Keratinocyte (primary cell): Measurements from ENCODE around the gene INPP5A. TPM values are rescaled to one million over a fixed set of nuclear protein-coding genes. Genes with fewer than 3 reads are reported as not detected.

Source experiments
- DNase-seq: peaks from one replicate; pipeline ENCODE4 v3.0.0-alpha.2; 2011; ENCODE audit warnings: low read depth, missing footprints, low spot score
- FAIRE-seq: peaks from 2 replicates; lab custom pipeline; 2011; peaks lifted over from hg19 to GRCh38; lab: Jason Lieb, UNC
- H2AFZ ChIP-seq: 2 replicates; pipeline ENCODE4 v1.6.0; 2012; ENCODE audit warnings: low read length, control low read depth, inconsistent platforms; ENCODE audit not compliant: control insufficient read depth
- H3K27ac ChIP-seq: 2 replicates; pipeline ENCODE4 v1.5.1; 2011; ENCODE audit warnings: low read length; ENCODE audit not compliant: control insufficient read depth, insufficient read depth
- H3K27me3 ChIP-seq: 3 replicates; pipeline ENCODE4 v1.6.0; 2011; ENCODE audit warnings: low read length; ENCODE audit not compliant: control insufficient read depth, insufficient read depth; ENCODE audit errors: extremely low read depth
- H3K36me3 ChIP-seq, 2 experiments: 2 replicates in 1 of 2; 3 replicates in 1 of 2; pipeline ENCODE4 v1.5.1; 2011; ENCODE audit warnings: low read length in 2 of 2, mild to moderate bottlenecking in 1 of 2; ENCODE audit not compliant: control insufficient read depth in 2 of 2, insufficient read depth in 2 of 2; ENCODE audit errors: extremely low read depth in 1 of 2
- H3K4me1 ChIP-seq: 3 replicates; pipeline ENCODE4 v1.5.1; 2011; ENCODE audit warnings: low read length; ENCODE audit not compliant: control insufficient read depth, insufficient read depth; ENCODE audit errors: extremely low read depth
- H3K4me2 ChIP-seq: 3 replicates; pipeline ENCODE4 v1.6.0; 2011; ENCODE audit warnings: low read depth, low read length; ENCODE audit not compliant: control insufficient read depth, insufficient read depth; ENCODE audit errors: extremely low read depth
- H3K4me3 ChIP-seq, 3 experiments: fragments of 200-600 bp in 1 of 3; sonication (generic) in 1 of 3; 2 replicates in 2 of 3; 3 replicates in 1 of 3; pipeline ENCODE4 v1.5.1; 2011 to 2016; ENCODE audit warnings: low read length in 3 of 3, mild to moderate bottlenecking in 3 of 3, control low read depth in 2 of 3, inconsistent platforms in 1 of 3, low read depth in 1 of 3, mixed read lengths in 1 of 3, mixed run types in 1 of 3, moderate library complexity in 1 of 3; ENCODE audit not compliant: control insufficient read depth in 2 of 3, insufficient read depth in 2 of 3; ENCODE audit errors: extremely low read depth in 1 of 3
- H3K79me2 ChIP-seq: 2 replicates; pipeline ENCODE4 v1.6.0; 2012; ENCODE audit warnings: low read length; ENCODE audit not compliant: control insufficient read depth, insufficient read depth
- H3K9ac ChIP-seq: 3 replicates; pipeline ENCODE4 v1.6.0; 2011; ENCODE audit warnings: low read length; ENCODE audit not compliant: control insufficient read depth, insufficient read depth; ENCODE audit errors: extremely low read depth
- H3K9me1 ChIP-seq: 3 replicates; pipeline ENCODE4 v1.6.0; 2011; ENCODE audit warnings: low read length; ENCODE audit not compliant: control insufficient read depth, insufficient read depth; ENCODE audit errors: extremely low read depth
- H3K9me3 ChIP-seq: 2 replicates; pipeline ENCODE4 v1.5.1; 2012; ENCODE audit warnings: low read depth, low read length; ENCODE audit not compliant: control insufficient read depth
- H4K20me1 ChIP-seq: 3 replicates; pipeline ENCODE4 v1.6.0; 2011; ENCODE audit warnings: low read length; ENCODE audit not compliant: control insufficient read depth, insufficient read depth; ENCODE audit errors: extremely low read depth
- CTCF ChIP-seq, 3 experiments: IDR thresholded peaks in 1 of 3; conservative IDR thresholded peaks in 1 of 3; optimal IDR thresholded peaks in 1 of 3; 2 replicates in 2 of 3; 3 replicates in 1 of 3; pipeline versions ENCODE3 to v1.5.1; 2011; ENCODE audit warnings: low read length in 3 of 3, mild to moderate bottlenecking in 3 of 3, moderate library complexity in 2 of 3, control low read depth in 1 of 3, inconsistent platforms in 1 of 3; ENCODE audit not compliant: insufficient read depth in 2 of 3; ENCODE audit errors: extremely low read depth in 1 of 3
- EZH2 ChIP-seq: IDR thresholded peaks from one replicate; pipeline ENCODE4 v1.6.1; 2012; ENCODE audit warnings: inconsistent platforms, mild to moderate bottlenecking, low read length, moderate library complexity
- dilution Hi-C: fragments of 300-500 bp; cut with MboI; formaldehyde crosslinking; loops from one replicate; pipeline ENCODE4 v1.7.0; 2020; ENCODE audit warnings: low sequenced_read_pairs; ENCODE audit not compliant: extremely low pct_ligation_motif_present
- polyA plus RNA-seq, 5 experiments: library from polyadenylated mRNA; depleted of rRNA in 3 of 5; stranded (reverse) in 3 of 5; stranded (forward) in 1 of 5; unstranded in 1 of 5; fragments of >200 nt; gene quantifications; 1 replicate in 1 of 5; 2 replicates in 3 of 5; 3 replicates in 1 of 5; pipeline versions ENCODE4 v1.2.1 to v1.2.3, GENCODE V29; 2011 to 2012; ENCODE audit warnings: missing spikeins in 2 of 5, low read depth in 1 of 5, low replicate concordance in 1 of 5

Gene INPP5A
- polyA plus RNA-seq, 1 donor (not counting 4 experiments of a cell fraction or from before 2014, with no cell fraction given) = 11.2 TPM

- Histone ChIP-seq H3K4me1 (no peaks in the 10 kb centered on the region), H3K9me1 (no peaks in the 10 kb centered on the region), H3K27ac (no peak overlapping the region), H3K79me2 (peaks cover 24% of the 10 kb centered on the region), H4K20me1 (peaks cover 8% of the 10 kb centered on the region), H3K9ac (no peak overlapping the region), H3K9me3 (no peaks in the 10 kb centered on the region), H2AFZ (no peak overlapping the region), H3K4me2 (no peak overlapping the region), H3K4me3 (no peak overlapping the region), H3K27me3 (no peaks in the 10 kb centered on the region), H3K36me3 (no peaks in the 10 kb centered on the region)
- dilution Hi-C loops = no loop called here
- DNase-seq (no peak), FAIRE-seq (no peak)
- no peak for TF ChIP-seq CTCF (optimal IDR thresholded peaks at IDR 0.05 in 1 of 3, IDR thresholded peaks at IDR 0.05 in 1 of 3, conservative IDR thresholded peaks at IDR 0.05 in 1 of 3; ENCODE audit: extremely low read depth in 1 of 3, insufficient read depth in 2 of 3, low read length in 3 of 3)
- TF ChIP-seq EZH2 = no peak
These were observed 48.4 kb downstream of the INPP5A start for GRCh38 chr10:132585732-132586722.

- Histone ChIP-seq H3K79me2 (peaks cover 26% of the 10 kb centered on the region), H3K4me2 (no peak overlapping the region), H2AFZ (no peak overlapping the region), H3K36me3 (no peaks in the 10 kb centered on the region), H3K9me3 (no peaks in the 10 kb centered on the region), H3K9me1 (no peaks in the 10 kb centered on the region), H4K20me1 (peaks cover 11% of the 10 kb centered on the region), H3K4me3 (no peak overlapping the region), H3K9ac (no peak overlapping the region), H3K27me3 (no peaks in the 10 kb centered on the region), H3K27ac (no peak overlapping the region), H3K4me1 (peaks cover 6% of the 10 kb centered on the region)
- TF ChIP-seq CTCF (optimal IDR thresholded peaks at IDR 0.05 in 1 of 3, IDR thresholded peaks at IDR 0.05 in 1 of 3, conservative IDR thresholded peaks at IDR 0.05 in 1 of 3; ENCODE audit: extremely low read depth in 1 of 3, insufficient read depth in 2 of 3, low read length in 3 of 3) (no peak), EZH2 (no peak)
- no peak for FAIRE-seq
- dilution Hi-C loops = no loop called here
- no peak for DNase-seq
These were observed 49.2 kb downstream of the INPP5A start for GRCh38 chr10:132586739-132587138.
